HepG2 (cell line): ENCODE results near the gene CCDC102B. TPM values are rescaled to one million over a fixed set of nuclear protein-coding genes. Genes with fewer than 3 reads are reported as not detected.

ENCODE experiments used
- ATAC-seq: fragments of 200-7000 bp; cut with Tn5 transposase; 3 replicates; pipeline ENCODE4 v1.9.1; 2020; ENCODE audit warnings: mild to moderate bottlenecking, moderate library complexity
- BruUV-seq: library from RNA; stranded (reverse); fragments of 400-500 nt; replicated peaks from 2 replicates; lab custom pipeline; 2021; lab: Mats Ljungman, UMichigan
- CTCF ChIA-PET: fragments of 300-600 bp; formaldehyde crosslinking; extraction: SDS; loops from one replicate; lab custom pipeline; 2021; ENCODE audit warnings: low total read pairs, inconsistent platforms, low intra/inter-chr PET ratio; lab: Yijun Ruan, JAX
- POLR2A ChIA-PET: fragments of 350-600 bp; sonication (Branson Sonifier 250); formaldehyde crosslinking; loops from one replicate; lab custom pipeline; 2020; ENCODE audit warnings: antibody characterized with exemption, inconsistent platforms; lab: Yijun Ruan, JAX
- DNase-seq: peaks from one replicate; pipeline ENCODE4 v3.0.0-alpha.2; 2015; ENCODE audit warnings: low spot score
- FAIRE-seq: peaks from 3 replicates; lab custom pipeline; 2011; peaks lifted over from hg19 to GRCh38; lab: Jason Lieb, UNC
- H2AFZ ChIP-seq: one replicate; pipeline ENCODE4 v1.6.1; 2011; ENCODE audit warnings: low read length, inconsistent platforms
- H3K27ac ChIP-seq: fragments of 300-600 bp; 3 replicates; pipeline ENCODE4 v1.8.0; 2011; ENCODE audit warnings: mixed run types, mild to moderate bottlenecking, mixed read lengths, low read length, inconsistent platforms; ENCODE audit not compliant: insufficient read depth; ENCODE audit errors: extremely low read length
- H3K27me3 ChIP-seq, 2 experiments: fragments of 200-600 bp in 1 of 2; 2 replicates in 1 of 2; 3 replicates in 1 of 2; pipeline versions ENCODE4 v1.6.0 to v1.8.0; 2011; ENCODE audit warnings: low read length in 2 of 2, mild to moderate bottlenecking in 2 of 2, moderate library complexity in 2 of 2, inconsistent platforms in 1 of 2; ENCODE audit not compliant: insufficient read depth in 2 of 2, control insufficient read depth in 1 of 2
- H3K36me3 ChIP-seq, 2 experiments: fragments of 200-600 bp in 1 of 2; replicated peaks in 1 of 2; 2 replicates in 1 of 2; 3 replicates in 1 of 2; pipeline versions ENCODE4 v1.5.1 to v1.8.0; 2011; ENCODE audit warnings: low read length in 2 of 2, inconsistent platforms in 1 of 2; ENCODE audit not compliant: insufficient read depth in 2 of 2, control insufficient read depth in 1 of 2
- H3K4me1 ChIP-seq: 2 replicates; pipeline ENCODE4 v1.5.1; 2012; ENCODE audit warnings: low read length, inconsistent platforms; ENCODE audit not compliant: insufficient read depth
- H3K4me2 ChIP-seq: 2 replicates; pipeline ENCODE4 v1.6.0; 2011; ENCODE audit warnings: low read depth, low read length, inconsistent platforms
- H3K4me3 ChIP-seq, 3 experiments: fragments of 200-600 bp in 1 of 3; sonication (generic), shearing (Covaris generic) in 1 of 3; replicated peaks in 1 of 3; 2 replicates each; pipeline ENCODE4 v1.5.1; 2011 to 2016; ENCODE audit warnings: low read length in 3 of 3, inconsistent platforms in 2 of 3, low read depth in 2 of 3, mild to moderate bottlenecking in 2 of 3, control low read depth in 1 of 3, mixed read lengths in 1 of 3; ENCODE audit not compliant: insufficient read depth in 1 of 3
- H3K79me2 ChIP-seq: one replicate; pipeline ENCODE4 v1.6.1; 2011; ENCODE audit warnings: low read length, inconsistent platforms; ENCODE audit not compliant: insufficient read depth
- H3K9ac ChIP-seq: 2 replicates; pipeline ENCODE4 v1.6.0; 2011; ENCODE audit warnings: mild to moderate bottlenecking, low read depth, low read length, inconsistent platforms; ENCODE audit not compliant: insufficient read depth
- H3K9me3 ChIP-seq: 2 replicates; pipeline ENCODE4 v1.5.1; 2012; ENCODE audit warnings: mild to moderate bottlenecking, low read length
- H4K20me1 ChIP-seq: 2 replicates; pipeline ENCODE4 v1.6.0; 2011; ENCODE audit warnings: inconsistent platforms, mild to moderate bottlenecking, low read length, moderate library complexity; ENCODE audit not compliant: insufficient read depth
- CEBPB ChIP-seq: IDR thresholded peaks from 2 replicates; pipeline ENCODE4 v1.6.1; 2011; ENCODE audit warnings: low read depth, low read length, improper control_type of control experiment, borderline replicate concordance
- CEBPG ChIP-seq: IDR thresholded peaks from 2 replicates; pipeline ENCODE4 v1.6.1; 2016
- ZNF326 ChIP-seq: sonication (generic); formaldehyde crosslinking; IDR thresholded peaks from 2 replicates; pipeline ENCODE4 v1.4.0; 2020; ENCODE audit warnings: missing genetic modification reagents, borderline replicate concordance
- WGBS: methylation state at CpG from one replicate; pipeline ENCODE4 v1.1.6; 2017; ENCODE audit warnings: low lambda C conversion rate; 5-methylcytosine and 5-hydroxymethylcytosine counted together
- in situ Hi-C: cut with HindIII; loops from 2 replicates; pipeline ENCODE4 v1.10.0; 2017; ENCODE audit warnings: low pct_unique_long_range_greater_than_20kb; ENCODE audit not compliant: extremely low pct_ligation_motif_present
- intact Hi-C: fragments of 100-400 bp; cut with micrococcal nuclease; formaldehyde crosslinking; loops from one replicate; pipeline ENCODE4 v1.10.0; 2022; ENCODE audit not compliant: unreplicated experiment
- polyA plus RNA-seq, 8 experiments: library from polyadenylated mRNA; depleted of rRNA in 3 of 8; stranded (reverse) in 7 of 8; unstranded in 1 of 8; fragments of >200 nt; fragmentation: Illumina TruSeq in 4 of 8; extraction: Trizol in 4 of 8; gene quantifications; 2 replicates each; pipeline versions ENCODE4 v1.2.1 to v1.2.3, GENCODE V29; 2011 to 2016; ENCODE audit warnings: low read depth in 4 of 8, missing spikeins in 1 of 8, mixed read lengths in 1 of 8; ENCODE audit not compliant: insufficient read depth in 1 of 8
- total RNA-seq, 5 experiments: library from RNA; depleted of rRNA; stranded (reverse); fragments of >200 nt; fragmentation: Illumina TruSeq; extraction: Trizol; gene quantifications; 2 replicates each; pipeline ENCODE4 v1.2.3, GENCODE V29; 2016; ENCODE audit warnings: low read depth in 1 of 5
- TF ChIP-seq, protein P1 (sequence below): sonication (generic); formaldehyde crosslinking; IDR thresholded peaks from 2 replicates; pipeline ENCODE4 v1.4.0; 2020; ENCODE audit warnings: missing genetic modification reagents
- TF ChIP-seq, protein P2 (sequence below): sonication (generic); formaldehyde crosslinking; IDR thresholded peaks from 2 replicates; pipeline ENCODE4 v1.5.0; 2020; ENCODE audit warnings: mild to moderate bottlenecking, missing genetic modification reagents

The CCDC102B gene
- total and polyA plus RNA-seq, 2 of the 13 experiments (the other 11 are each of a cell fraction or from before 2014, with no cell fraction given): 2.3 to 3.7 TPM

DNA sequence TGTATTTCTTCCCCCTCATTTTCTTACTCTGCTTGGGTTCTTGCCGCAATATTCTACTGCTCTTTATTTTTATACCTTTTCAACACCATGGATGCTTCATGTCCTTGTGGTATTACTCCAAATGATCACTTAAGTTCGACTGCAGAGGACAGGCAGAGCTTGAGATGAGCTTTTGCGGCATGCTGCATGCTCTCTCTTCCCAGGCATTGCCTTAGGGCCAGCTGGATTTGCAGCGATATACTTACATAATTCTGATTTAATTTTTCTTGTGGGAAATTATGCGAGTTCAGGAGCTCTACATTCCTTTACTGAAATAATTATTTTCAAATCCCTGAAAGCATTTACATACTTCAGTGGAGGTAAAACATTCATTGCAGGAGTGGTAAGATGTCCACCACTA, 288.1 kb downstream of the CCDC102B start (continued):
- TF ChIP-seq, protein P1, sequence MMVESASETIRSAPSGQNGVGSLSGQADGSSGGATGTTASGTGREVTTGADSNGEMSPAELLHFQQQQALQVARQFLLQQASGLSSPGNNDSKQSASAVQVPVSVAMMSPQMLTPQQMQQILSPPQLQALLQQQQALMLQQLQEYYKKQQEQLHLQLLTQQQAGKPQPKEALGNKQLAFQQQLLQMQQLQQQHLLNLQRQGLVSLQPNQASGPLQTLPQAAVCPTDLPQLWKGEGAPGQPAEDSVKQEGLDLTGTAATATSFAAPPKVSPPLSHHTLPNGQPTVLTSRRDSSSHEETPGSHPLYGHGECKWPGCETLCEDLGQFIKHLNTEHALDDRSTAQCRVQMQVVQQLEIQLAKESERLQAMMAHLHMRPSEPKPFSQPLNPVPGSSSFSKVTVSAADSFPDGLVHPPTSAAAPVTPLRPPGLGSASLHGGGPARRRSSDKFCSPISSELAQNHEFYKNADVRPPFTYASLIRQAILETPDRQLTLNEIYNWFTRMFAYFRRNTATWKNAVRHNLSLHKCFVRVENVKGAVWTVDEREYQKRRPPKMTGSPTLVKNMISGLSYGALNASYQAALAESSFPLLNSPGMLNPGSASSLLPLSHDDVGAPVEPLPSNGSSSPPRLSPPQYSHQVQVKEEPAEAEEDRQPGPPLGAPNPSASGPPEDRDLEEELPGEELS (CRISPR knock-in tag): no peak
- no peak for TF ChIP-seq ZNF326

DNA sequence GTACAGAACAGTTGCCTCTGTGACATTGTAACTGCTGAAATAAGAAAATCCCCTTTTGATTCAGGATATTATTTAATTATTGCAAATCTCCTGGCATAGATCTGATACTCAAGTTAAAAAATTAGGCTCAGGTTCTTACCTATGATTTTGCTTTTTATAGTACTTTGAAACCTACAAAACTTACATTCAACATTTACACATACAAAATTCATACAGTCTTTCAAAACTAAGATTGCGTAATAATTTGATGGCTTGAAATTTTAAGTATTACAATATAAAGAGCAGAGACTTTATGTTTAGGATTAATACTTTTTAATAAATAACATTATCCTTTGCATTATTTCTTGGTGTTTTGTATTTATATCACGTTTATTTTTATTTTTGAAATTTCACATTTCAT, 291.1 kb downstream of the CCDC102B start:
- WGBS: 50% methylated on average over 2 of the region's 2 CpGs
- intact Hi-C loops: no loop called here
- Histone ChIP-seq H3K27ac (no peak overlapping the region), H2AFZ (no peak overlapping the region), H3K79me2 (no peaks in the 10 kb centered on the region), H3K9me3 (no peaks in the 10 kb centered on the region), H3K4me3 (no peak overlapping the region), H4K20me1 (no peaks in the 10 kb centered on the region), H3K27me3 (no peaks in the 10 kb centered on the region), H3K9ac (no peak overlapping the region), H3K4me2 (no peak overlapping the region), H3K36me3 (no peaks in the 10 kb centered on the region), H3K4me1 (no peaks in the 10 kb centered on the region)
- TF ChIP-seq CEBPG (CRISPR knock-in tag) (peak; percentile 10; the same call in 1 of the 2 replicates), CEBPB (peak; percentile 91)
- TF ChIP-seq, protein P2, sequence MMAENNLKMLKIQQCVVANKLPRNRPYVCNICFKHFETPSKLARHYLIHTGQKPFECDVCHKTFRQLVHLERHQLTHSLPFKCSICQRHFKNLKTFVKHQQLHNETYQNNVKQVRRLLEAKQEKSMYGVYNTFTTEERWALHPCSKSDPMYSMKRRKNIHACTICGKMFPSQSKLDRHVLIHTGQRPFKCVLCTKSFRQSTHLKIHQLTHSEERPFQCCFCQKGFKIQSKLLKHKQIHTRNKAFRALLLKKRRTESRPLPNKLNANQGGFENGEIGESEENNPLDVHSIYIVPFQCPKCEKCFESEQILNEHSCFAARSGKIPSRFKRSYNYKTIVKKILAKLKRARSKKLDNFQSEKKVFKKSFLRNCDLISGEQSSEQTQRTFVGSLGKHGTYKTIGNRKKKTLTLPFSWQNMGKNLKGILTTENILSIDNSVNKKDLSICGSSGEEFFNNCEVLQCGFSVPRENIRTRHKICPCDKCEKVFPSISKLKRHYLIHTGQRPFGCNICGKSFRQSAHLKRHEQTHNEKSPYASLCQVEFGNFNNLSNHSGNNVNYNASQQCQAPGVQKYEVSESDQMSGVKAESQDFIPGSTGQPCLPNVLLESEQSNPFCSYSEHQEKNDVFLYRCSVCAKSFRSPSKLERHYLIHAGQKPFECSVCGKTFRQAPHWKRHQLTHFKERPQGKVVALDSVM: no peak
- no peak for DNase-seq
- POLR2A ChIA-PET: no interaction called here
- ATAC-seq: no peak
- CTCF ChIA-PET: no interaction called here
- BruUV-seq: no TSS peak
- FAIRE-seq: no peak
- in situ Hi-C loops: no loop called here
